GM18861 (cell line): ENCODE results near the gene BRD9.
"Not testable (repeated sequence)": the region's sequence is repeated elsewhere in the genome, so short reads cannot be mapped to it uniquely, and the experiment has no call there.

Experiments used
- ATAC-seq: cut with Tn5 transposase; IDR thresholded peaks from one replicate; pipeline ENCODE4 v1.9.1; 2021; ENCODE audit not compliant: unreplicated experiment

BRD9 gene

DNA sequence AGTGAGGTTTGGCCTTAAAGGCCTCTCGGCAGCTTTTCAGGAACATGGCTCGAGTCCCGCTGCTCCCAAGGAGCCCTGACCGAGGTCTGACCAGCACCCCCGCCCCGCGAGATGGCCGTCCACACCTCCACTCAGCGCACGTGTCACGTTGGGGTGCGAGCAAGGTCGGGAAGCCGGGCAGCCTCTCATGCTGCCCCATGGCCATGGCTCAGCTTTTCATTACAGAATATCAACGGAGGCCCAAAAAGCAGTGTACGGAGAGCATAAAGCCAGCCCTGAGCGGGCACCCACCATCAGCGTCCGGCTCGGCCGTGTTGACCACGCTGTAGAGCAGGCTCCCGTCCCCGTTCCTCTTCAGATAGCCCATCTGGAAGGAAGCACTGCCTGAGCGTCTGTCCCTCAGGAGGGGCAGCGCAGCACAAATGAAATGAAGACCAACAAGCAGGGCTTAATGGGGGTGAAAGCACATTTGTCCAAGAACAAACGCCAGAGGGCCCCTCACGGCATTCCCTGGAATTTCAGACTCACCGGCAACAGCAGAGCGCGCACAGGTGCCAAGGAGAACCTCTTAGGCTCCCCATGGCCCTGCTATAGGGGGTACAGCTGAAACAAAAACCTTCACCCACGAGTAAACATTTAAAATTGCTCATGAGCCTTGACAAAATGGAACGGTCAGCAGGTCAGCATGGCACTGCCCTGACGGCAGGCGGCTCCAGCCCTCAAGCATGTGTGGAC, 11.6 kb downstream of the BRD9 start:
- no peak for ATAC-seq

DNA sequence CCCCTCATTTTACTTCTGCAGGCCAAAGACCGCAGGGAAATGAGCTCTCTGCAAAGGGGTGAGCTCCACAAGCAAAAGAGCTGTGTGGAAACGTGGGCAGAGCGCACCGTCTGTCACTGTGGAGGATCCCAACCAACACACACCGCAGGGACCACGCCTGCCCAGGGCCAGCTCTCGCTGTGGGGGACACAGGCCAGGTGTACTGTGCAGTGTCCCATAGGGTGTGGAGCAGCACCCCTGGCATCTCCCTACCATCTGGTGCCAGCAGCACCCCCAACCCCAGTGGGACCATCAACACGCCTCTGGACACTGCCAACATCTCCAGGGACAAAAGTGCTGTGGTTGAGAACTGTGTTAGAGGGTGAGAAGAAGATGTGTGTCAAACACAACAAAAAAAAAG, 13.9 kb downstream of the BRD9 start:
- ATAC-seq, result not testable (repeated sequence)

DNA sequence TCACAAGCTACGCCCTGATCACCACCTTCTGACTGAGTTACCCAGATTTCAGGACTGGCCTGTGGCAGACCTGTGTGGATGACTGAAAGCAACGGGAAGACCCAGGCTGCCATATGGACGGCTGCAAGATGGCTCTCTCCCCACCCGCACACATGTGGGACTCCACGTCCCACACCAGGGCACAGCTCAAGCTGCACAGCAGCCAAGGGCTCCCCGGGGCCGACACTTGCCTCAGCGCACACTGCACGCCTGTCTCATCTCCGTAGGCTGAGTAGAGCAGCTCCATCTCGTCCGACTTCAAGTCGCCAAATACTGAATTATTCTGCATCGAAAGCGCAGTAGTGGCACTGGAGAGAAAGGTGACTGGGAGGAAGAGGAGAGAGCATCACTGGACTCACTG, 14.5 kb downstream of the BRD9 start:
- no peak for ATAC-seq

DNA sequence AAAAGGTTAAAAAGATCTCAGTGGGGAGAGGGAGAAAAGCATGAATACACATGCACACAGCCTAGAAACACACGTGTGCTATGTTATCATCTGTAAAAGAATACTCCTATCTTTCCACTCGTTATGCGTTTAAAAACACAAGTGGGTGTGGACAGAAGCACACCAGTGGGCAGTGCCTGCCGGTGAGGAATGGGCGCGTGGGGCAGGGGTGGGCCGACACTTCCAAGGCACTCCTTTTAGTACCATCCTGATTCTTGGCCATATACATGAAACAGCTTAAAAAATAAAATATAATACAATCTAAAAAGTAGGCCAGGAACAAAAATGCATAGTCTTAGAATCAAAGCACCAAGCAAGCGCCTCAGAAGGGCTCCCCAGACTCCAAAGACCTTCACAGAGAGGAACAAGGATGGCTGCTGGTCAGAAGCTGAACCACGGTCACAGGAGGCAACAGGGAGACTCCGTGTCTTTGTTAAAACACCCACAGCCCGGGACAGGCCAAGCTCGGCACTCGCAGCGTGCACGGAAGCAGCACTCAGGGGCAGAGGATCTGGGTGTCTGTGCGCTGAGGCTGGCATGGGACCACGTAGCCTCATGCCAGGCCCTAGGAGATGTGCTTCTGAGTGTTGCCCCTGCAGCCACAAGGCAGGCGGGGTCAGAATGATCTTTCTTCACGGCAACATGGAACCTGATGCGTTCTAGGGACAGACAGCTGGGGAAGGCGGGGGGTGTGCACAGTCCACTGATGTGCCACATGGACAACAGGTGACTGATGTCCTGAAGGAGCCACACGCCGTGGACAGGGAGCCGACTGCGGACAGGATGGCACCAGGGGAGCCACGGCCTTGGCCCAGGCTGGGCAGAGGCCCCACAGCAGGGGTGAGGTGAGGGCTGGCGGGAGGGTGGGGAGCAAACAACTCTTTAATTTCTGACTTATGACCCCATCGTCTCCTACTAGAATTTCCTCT, 15.9 kb downstream of the BRD9 start:
- no peak for ATAC-seq

DNA sequence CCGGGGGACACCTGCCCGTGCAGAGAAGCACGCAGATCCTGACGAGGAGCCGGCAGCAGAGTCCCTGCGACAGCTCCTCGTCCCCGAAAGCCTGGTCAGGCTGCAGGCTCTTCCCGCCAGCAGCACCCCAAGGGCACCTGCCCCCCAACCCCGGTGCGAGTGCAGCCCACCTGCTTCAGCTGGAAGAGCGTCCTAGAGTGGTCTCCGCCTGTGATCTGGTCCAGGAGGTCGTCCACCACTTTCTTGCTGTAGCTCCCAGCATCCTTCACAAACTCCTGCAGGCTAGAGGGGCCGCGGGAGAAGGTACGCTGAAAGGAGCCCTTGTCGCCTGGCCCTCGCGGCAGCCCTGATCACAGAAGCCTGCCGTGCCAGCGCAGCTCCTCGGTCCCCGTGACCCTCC, 16.7 kb downstream of the BRD9 start:
- ATAC-seq, result no peak

DNA sequence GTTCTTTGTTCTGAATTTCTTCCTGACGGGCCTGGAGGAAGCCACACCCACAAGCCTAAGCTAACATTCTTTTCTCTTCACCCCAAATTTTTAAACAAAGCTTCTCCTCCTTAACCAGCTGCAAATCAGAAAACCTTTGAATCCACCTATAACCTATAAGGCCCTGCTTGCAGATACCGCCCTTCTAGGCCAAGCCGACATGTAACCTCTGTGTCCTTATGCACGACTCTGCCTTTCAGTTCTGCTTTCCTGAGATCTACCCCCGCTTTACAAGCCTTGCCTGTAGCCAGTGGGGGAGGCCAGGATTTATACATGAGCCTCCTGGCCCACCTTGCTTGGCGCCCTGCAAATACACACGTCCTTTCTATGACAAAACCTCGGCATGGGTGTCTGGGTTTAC, 19.3 kb downstream of the BRD9 start:
- ATAC-seq, result no peak

DNA sequence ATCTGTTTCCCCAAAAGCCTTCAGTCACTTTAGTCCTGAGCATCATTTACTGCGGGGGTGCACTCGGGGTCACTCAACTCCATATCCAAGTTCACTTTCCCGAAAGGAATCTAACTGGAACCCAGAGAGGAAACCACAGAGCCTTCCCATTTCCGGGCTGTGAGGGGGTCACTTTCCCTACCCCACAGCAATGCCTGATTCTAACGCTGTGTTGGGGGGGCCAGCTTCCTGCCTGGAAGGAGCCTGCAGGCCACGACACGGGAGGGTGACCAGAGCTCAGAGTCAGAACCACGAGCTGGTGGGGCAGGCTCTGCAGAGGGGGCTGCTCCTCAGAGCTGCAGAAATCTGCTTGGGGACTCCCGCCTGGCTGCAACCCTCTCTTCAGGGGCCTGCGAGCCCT, 20.3 kb downstream of the BRD9 start:
- ATAC-seq, result no peak

DNA sequence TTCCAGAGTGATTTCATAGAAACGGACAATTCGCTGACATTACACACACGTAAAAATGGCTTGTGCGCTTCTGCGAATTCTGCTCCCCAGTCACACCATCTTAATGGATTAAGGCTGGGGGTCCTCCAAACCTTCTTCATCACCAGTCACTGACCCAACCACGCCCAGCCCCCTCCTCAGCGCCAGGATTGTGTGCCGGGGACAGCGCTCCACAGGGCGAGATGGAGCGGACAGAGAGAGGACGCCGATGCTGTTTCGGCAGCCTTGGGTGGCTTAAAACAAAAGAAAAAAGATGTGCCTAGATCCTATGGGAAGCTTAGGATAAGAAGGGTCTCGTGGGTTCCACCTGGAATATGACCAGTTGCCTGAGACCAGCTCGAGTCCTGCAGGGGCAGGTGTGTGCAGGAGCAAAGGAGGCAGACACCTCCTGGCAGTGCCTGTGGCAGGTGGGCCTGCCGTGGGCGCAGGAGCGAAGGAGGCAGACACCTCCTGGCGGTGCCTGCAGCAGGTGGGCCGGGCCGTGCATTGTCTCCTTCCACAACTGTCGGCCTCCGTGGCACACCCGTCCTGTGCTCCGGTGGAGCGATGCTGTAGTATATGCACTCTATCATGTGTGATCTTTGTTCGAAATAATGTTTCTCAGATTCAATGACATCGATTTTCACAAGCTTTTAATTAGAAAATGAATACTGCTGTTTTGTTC, 20.9 kb downstream of the BRD9 start:
- ATAC-seq, result no peak

DNA sequence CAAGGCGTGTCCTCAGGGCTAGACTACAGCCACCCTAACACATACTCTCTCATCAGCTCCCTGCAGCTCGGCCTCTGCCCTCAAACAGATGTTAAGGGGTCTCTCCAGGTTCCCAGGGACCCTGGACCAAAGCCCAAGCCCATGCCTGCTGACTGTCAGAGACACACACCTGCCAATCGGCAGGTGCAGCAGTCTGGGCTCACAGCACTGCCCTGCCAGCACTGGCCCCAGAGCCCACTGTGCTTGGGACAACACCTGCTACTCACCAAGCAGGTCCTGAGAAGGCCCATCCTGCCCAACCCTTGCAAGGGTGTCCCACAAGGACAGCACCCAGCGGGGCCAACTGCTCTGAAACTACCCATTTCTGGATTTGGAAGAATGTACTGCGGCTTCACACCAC, 21.6 kb downstream of the BRD9 start:
- no peak for ATAC-seq

DNA sequence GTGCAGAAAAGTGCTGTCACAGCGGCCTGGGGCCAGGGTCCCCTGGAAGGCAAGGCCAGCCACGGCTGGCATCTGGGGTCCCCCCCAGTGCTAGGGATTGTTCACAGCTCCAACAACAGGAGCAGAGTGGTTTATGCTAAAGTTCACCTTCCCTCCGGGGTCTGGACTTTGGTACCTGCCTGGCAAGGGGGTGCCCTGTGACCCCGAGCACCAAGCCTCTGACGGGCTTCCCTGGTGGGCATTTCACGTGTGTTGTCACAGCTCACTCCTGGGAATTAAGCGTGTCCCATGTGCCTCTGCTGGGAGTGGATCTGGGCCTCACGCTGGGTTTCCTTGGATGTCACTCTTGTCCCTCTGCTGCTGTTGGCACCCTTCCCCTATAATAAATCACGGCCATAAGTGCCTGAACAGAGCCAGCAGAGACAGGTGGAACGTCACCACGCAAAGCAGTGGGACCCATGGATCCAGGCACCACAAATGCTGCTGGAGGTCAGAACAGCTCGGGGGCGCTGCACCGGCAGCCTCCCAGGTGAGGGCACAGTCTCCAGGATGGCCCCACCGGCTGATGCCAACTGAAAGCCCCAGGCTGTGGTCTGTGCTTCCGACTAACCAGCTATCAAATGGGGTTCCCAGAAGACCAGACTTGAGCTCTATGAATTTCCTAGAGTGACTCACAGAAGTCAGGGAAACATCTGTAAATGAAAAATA, 24.0 kb downstream of the BRD9 start:
- no peak for ATAC-seq

DNA sequence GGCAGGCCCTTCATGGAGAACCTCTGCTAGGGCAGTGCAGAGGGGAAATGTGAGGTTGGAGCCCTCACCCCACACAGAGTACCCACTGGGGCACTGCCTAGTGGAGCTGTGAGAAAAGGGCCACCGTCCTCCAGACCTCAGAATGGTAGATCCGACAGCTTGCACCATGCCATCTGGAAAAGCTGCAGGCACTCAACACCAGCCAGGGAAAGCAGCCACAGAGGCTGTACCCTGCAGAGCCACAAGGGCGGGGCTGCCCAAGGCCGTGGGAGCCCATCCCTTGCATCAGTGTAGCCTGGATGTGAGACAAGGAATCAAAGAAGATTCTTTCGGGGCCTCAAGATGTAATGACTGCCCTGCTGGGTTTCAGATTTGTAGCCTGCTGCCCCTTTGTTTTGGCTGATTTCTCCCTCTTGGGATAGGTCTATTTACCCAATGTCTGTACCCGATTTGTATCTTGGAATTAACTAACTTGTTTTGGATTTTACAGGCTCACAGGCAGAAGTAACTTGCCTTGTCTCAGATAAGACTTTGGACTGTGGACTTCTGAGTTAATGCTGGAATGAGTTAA, 25.2 kb downstream of the BRD9 start:
- no peak for ATAC-seq

DNA sequence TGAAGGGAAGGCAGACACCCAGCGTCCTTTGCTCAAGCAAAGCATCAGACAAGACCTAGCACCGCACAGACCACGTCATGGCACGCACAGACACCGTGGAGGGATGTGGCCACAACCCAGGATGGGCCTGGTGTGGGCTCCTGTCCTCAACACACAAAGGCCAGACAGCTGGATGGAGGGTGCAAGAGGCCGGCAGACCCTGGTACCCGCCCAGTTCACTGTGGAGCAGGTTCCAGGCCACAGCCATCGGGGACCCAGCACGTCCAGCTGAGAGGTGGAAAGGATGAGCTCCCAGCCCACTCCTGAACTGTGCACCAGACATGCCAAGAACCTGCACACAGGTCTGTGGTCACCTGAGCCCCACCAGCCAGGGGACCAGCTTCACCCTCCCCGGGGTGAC, 26.8 kb downstream of the BRD9 start:
- no peak for ATAC-seq

DNA sequence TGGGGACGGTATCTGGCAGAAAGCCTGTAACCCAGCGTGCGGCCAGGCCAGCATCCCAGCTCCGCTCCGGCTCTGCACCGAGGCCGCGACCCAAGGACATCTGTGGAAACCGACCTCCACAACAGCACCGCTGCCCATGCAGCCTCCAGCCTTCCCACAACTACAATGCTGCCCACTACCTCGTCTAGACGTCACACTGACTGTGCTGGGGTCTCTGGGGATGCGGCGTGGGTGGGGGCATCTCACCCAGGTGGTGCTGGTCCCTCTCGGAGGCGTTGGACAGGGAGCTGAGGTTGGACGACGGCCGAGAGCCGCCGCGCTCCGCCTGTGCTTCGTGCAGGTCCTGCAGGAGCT, 27.5 kb downstream of the BRD9 start:
- no peak for ATAC-seq

DNA sequence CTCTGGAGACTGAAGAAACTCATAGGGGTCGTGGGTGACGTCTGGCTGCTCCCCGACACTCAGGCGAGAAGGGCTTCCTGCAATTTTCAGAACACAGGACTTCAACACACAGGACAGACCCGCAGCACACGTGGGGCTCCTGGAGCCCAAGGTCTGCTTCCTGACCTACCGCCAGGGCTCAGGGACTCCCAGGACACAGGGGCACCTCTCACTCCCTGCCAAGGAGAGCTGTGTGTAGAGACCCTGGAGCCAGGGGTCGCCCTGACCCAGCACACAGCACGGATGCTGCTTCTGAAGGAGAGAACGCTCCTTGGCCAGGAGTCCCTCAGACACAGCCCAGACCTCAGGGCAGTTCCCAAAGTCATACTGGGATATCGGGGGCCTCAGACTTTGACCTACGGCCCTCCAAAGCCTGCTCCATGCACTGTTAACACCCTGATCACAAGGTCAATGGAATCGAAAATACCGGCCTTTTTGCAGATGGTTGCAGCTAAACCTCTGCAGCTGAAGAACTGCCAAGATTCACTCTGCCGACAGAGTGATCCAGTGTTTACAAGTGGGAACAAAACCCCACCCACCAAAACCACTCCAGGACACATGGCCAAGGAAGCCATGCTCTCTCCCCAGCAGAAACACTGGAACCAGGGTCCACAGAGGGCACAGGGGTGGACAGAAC, 28.0 kb downstream of the BRD9 start:
- no peak for ATAC-seq

DNA sequence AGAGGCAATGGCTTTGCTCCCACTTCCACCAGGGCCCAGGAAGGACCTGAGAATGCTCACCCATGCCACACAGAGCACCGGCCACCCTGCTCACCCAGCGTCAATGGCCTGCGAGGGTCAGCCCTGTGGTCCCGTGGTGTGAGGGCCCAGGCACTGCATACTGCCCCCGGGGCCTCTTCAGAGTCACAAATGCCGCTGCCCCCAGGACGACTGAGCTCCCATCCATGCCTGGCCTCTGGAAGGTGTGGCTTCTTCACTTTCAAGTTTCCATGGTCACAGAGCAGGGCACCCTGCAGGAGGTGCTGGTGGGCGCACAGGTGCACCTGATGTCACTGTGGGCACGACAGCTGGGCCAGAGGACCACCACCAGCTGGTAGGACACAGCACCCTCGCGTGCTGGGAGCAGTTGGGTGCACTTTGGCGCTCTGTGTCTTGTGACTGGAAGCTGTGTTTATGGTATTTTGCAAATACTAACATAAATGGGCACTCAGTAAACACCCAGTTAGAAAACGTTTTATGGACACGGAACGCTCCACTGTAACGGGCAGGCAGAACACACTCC, 29.3 kb downstream of the BRD9 start:
- ATAC-seq, result no peak

DNA sequence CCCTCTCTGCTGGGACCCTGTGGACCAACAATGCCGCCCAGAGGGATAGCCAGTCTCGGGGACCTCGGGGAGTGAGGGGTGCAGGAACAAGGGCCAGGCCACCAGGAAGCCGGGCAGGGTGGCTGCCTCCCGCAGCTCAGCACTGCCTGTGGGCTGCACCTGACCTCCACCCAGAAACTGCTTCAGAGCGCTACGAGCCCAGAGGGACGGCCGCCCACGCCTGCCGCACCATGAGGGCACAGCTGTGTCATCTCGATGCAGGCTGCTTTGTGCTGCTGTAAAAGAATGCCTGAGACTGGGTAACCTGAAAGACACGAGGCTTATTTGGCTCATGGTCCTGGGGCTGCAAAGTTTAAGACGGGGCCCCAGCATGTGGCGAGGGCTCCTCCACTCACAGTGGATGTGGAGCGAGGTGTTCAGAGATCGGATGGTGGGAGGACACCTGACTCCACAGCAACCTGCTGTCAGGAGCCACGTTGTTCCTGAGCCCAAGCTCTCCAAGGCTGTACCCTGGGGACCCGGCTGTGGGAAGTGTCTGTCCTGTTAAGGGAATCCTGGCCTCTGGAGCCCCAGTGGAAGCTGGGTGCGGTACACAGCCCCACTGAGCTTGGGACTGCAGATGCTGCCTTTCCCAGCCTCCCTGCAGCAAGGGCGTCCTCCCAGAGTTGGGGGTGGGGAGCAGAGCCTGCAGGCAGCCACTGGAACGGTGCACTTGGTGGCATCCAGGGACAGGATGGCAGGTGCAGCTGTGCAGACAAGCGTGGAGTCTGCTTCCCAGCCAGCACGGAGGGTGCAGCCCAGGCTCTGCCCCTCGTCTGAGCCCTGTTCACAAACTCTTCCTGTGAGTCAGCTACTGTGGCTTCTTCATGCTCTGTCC, 30.0 kb downstream of the BRD9 start:
- no peak for ATAC-seq

DNA sequence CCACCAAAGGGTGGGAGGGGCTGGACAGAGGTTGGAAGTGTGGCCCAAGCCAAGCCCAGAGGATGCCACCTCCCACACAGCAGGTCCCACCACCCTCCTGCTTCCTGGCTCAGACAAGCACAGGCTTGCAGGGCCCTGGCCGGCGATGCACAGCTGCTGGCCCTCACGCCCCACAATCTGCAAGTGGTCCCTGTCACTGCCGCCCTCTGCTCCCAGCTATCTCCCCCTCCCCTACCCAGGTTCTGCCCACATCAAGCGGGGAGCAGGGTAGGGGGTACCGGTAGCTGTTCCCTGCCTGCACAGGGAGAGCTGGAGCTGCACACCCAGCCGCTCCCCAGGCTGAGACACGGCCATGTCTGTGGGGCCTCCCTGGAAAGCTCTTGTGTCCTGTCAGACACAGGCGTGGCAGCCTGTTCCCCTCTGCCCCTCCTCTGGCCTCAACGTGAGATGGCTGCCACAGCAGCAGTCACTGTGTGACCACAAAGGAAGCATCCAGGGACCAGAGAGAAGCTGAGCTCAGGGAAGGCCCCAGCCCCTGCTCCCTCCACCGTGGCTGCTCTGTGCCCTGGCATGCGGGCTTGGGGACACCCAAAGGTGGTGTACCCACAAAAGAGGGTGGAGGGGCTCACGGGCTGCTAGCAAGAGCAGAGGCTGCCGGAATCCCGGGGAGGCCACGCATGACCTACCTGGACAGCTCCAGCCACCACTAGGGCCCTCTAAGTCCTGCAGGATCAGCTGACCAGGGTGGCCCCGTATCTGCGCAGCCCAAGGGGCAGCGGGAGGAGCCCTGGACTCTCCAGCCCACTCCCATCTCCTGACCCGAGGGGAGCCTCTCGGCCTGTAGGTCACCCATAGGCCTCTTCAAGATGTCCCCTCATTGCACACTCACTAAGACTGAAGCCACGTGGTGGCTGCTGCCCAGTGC, 30.9 kb downstream of the BRD9 start:
- ATAC-seq, result no peak
